ENCODE results near the gene ABCC4.
"Not testable (repeated sequence)": the region's sequence is repeated elsewhere in the genome, so short reads cannot be mapped to it uniquely, and the experiment has no call there.

The ABCC4 gene

GRCh38 chr13:95226932-95227695, 74.1 kb downstream of the ABCC4 start:
- peak; percentile 90 for DNase-seq

DNA sequence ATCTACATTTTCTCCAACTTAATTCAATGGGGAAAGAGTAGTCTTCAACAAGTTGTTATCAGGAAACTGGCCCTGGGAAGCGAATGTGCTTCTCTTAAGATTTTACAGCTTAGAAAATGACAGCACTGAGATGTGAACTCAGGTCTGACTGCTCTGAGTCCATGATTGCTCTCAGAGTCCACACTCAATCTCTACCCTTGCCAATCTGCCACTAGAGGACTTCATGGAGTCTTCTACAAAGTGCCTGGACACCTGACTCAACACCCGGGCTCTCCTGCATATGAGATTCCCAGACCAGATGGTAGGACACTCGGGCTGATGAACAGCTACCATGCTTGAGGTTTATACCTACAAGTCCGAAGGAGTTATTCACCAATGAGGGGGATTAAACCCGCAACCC, 74.8 kb downstream of the ABCC4 start:
- no peak for DNase-seq

DNA sequence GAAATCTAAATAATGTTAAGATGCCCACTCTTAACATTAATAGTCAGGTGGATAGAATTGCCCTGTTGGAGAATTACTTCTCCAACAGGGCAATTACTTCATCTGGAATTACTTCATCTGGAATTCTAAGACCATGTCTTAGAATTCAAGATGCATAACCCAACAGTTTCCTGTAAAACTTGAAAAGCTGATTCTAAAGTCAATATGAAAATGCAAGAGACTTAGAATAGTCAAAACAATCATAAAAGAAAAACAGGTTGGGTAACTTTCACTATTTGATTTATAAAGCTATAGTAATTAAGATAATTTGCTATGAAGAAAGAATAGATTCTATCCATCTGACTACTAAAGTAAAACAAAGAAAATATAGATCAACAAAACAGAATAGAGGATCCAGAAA, 75.2 kb downstream of the ABCC4 start:
- DNase-seq, result no peak

DNA sequence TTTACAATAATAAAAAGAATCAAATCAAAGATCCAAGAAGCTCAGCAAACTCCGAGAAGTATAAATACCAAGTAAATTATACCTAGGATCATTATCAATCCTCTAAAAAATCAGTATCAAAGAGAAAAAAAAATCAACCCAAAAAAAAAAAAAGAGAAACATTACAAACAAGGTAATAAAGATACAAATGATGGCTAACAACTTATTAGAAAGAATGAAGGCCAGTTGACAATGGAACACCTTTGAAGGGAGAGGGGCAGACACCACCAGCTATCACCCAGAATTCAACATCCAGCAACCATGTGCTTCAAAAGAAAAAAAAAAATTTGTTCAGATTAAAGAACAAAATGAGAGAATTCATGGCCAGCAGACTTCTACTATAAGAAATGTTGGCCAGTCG, 77.2 kb downstream of the ABCC4 start:
- DNase-seq, result no peak

- no peak for DNase-seq
These were observed 78.6 kb downstream of the ABCC4 start for GRCh38 chr13:95222733-95223018.

DNA sequence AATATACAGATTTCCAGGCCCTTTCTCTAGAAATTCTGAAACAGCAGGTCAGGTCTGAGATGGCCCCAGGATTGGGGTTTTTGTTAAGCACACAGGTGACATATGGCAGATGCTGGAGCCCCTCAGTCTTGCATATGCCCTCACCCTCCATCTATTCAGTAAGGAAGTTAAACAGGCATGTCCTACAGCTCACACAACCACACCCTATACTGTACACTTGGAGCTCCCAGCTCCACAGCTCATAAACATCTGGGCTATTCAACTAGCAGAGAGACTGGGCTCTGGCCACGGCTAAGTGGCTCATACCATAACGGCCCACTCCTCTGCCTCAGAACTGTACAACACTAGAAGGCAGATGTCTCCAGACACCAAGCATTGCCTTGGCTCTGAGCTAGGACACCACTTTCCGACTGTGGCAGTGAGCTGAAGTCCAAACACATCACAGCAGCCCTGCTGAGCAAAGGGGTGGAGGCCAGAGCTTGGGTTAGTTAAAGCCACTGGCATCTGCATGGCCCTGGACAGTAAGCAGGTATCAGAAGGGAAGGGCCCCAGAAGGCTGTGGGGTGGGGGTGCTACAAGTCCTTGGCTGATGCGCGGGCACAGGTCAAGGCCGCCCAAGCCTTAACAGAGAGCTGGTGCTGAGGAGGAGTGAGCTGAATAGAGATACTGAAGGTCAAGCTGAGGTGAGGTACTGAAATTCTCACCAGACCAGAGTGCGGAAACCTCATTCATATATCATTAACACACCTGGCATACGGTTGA, 79.1 kb downstream of the ABCC4 start:
- DNase-seq, result no peak

DNA sequence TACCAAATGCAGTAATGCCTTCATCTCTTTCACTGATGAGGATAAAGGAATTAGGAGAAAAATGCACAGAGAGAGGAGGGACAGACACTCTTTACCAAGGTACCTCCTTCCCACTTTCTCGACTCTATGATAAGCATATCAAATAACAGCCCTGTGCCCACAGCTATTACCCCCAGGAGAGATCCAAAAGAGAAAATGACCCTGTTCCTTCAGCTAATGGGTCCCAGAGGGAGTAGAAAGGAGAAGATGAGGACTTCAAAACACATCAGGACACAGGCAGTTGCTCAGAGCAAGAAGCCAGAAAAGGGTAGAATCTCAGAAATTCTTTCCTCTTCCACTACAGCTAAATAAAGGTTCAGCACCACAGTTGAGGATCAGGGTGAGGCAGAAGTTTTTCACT, 80.6 kb downstream of the ABCC4 start:
- DNase-seq, result no peak

GRCh38 chr13:95217920-95218830, 83.1 kb downstream of the ABCC4 start:
- no peak for DNase-seq

DNA sequence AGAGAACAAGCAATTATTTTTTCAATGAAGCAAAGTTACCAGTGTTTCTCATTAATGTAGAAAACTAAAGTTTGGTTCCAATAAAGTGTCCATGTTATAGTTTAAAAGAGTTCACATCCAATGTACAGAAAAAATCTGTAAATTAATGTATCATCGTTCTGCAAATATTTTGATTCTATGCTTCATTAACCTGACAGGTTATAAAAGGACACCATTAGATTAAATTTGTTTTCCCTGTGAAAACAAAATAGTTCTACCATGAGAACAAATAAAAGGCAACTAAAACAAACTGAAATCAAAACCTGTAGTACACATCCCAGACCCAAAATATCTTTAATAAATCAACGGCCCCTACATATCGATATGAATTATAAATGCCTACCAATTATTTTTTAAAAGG, 85.1 kb downstream of the ABCC4 start:
- DNase-seq, result no peak

DNA sequence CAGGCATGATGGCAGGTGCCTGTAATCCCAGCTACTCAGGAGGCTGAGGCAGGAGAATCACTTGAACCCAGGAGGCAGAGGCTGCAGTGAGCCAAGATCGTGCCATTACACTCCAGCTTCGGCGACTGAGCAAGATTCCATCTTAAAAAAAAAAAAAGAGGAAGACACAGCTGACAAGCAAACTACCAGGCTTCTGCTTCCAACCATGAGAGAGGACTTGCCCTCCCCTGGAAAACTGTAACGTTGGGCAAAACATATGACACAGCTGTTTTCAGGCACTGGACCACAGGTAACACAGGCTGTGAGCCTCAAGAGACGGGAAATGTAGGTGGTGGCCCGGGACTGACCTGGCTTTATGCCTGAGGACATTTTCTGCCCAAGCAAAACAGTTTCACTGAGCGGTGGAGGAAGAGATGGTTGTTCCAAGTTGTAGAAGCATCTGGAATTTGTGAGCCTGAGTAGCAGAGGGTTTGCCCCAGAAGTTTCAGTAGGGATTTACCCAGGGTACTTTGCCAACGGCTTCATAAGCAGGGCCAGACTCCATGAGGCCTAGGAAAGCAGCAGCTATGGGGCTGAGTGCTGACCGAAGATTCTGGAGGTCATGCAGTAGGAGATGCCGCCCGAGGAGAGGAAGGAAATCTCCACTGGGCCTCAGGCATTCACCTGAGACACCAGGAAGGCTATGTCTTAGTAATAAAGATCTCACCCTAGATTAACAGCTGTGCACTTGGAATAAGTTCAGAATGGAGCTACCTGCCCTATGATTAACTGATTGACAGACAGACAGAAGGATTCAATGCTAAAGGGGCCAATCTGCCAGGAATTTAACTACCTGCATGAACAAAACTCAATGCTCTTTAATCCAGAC, 88.0 kb downstream of the ABCC4 start:
- DNase-seq, result no peak

- DNase-seq, result no peak
These were observed 92.1 kb downstream of the ABCC4 start for GRCh38 chr13:95209109-95209508.

GRCh38 chr13:95207769-95208366, 93.4 kb downstream of the ABCC4 start:
- DNase-seq, result no peak

DNA sequence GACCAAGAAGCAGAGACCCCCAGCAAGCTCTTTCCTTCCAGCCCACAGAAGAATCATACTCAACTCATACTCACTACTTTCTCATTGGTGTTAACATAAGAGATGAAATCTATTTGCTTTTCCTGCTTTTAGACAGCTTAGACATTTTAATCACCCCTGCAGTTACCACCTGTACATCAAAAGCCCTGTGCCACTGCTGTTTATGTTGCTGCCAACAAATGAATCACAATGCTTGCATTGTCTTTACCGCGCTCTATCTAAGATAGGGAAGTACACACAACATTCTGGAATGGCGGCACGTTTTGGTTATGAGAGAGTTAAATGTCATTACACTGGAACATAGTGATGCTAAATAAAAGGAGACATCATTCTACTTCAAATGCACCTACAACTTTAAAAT, 95.1 kb downstream of the ABCC4 start:
- DNase-seq, result no peak

GRCh38 chr13:95204231-95204765, 97.0 kb downstream of the ABCC4 start:
- DNase-seq, result peak; percentile 64

DNA sequence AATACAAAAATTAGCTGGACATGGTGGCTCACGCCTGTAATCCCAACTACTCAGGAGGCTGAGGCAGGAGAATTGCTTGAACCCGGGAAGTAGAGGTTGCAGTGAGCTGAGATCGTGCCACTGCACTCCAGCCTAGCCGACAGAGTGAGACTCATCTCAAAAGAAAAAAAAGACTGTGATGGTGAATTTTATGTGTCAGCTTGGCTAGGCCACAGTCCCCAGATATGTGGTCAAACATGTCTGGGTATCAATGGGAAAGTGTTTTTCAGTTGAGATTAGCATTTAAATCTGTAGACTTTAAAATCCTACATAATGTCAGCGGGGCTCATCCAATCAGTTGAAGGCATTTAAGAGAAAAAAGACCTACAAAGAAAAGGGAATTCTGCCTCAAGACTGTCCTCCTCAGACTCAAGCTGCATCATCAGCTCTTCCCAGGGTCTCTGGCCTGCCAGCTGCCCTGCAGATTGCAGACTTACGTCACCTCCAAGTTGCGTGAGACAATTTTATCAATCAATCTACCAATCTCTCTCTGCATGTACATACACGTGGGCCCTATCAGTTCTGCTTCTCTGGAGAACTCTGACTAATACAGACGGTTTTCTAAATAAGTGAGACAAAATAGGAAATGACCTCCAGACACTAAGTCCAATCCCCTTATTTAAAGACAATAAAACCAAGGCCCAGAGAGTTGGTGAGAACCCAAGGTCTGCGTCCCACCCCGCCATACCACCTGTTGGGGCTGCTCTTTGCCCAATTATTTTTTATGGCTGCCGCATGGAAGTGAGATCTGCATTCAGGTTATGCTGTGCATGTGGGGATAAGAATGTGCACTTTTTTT, 99.2 kb downstream of the ABCC4 start:
- DNase-seq, result no peak

DNA sequence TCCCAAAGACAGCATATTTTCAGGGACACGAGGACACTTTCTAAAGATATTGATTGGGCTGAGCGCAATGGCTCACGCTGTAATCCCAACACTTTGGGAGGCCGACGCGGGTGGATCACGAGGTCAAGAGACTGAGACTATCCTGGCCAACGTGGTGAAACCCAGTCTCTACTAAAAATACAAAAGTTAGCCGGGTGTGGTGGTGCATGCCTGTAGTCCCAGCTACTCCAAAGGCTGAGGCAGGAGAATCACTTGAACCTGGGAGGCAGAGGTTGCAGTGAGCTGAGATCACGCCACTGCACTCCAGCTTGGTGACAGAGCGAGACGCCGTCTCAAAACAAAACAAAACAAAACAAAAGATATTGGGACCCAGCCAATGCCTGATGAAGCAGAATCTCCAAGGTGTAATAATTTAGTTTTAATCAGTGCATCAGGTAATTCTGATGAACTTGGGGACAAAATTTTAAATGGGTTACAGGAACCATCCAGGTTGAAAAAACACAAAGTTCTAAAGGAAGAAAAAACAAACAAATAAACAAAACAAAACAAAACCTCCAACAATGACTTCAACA, 100.8 kb downstream of the ABCC4 start:
- DNase-seq, result not testable (repeated sequence)

DNA sequence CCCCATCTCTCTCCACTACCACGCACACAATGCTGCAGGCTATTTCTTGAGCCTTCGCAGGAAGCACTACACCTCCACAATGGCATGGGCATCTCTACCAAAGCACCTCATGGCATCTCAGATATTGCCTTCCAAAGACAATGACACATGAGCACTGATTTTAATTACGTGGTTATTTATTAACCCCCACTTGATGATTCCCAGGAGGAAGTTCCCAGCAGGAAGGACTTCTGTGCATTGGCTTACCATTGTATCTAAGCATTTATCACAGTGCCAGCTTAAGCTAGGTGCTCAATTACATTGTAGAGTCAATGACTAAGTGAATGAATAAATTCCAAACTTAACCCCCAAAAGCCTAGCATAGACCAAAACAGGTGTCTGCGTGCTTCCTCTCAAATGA, 101.4 kb downstream of the ABCC4 start:
- DNase-seq, result no peak

DNA sequence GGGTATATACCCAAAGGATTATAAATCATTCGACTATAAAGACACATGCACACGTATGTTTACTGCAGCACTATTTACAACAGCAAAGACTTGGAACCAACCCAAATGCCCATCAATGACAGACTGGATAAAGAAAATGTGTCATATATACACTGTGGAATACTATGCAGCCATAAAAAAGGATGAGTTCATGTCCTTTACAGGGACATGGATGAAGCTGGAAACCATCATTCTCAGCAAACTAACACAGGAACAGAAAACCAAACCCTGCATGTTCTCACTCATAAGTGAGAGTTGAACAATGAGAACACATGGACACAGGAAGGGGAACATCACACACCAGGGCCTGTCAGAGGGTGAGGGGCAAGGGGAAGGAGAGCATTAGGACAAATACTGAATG, 102.6 kb downstream of the ABCC4 start:
- DNase-seq, result not testable (repeated sequence)

DNA sequence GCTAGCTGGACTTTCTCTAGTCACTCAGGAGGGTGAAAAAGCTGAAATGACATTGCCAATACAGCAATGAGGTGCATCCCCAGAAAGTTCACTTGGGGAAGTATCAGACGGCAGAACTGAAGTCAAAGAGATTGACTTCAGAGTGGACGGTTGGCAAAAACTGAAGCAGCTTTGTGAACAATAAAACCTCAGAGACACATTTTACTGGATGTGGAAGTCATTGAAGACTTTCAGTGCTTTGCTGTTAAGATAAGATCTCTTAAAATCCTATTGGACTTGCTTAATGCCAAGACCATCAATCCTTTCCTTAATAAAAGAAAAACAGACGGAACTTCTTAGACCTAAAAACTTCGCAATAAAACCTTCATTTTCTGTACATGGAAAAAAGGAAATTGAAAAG, 103.7 kb downstream of the ABCC4 start:
- no peak for DNase-seq

DNA sequence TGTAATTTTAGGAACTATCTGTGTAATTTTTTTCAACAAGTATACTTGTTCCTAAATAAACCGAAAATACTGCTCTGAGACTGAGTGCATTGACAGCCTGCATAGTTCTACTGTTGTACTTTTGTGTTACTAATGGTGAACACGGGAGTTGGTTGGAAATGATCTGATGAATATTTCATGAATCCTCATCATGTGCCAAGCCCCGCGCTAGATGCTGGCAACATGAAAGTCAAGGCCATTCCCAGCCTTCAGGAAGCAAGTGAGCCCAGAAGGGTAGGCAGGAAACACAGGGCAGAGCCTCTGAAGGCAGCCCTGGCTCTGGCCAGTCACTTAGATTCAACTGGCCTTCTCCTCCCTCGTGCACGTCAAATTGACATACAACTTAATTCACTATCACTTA, 106.1 kb downstream of the ABCC4 start:
- no peak for DNase-seq
